ENCODE results near the gene RUNX3.

Gene RUNX3

GRCh38 chr1:24878775-24879742, 51.0 kb downstream of the RUNX3 start:
- DNase-seq, result no peak

GRCh38 chr1:24878045-24878444, 52.0 kb downstream of the RUNX3 start:
- DNase-seq, result no peak

- DNase-seq, result no peak
Observed at GRCh38 chr1:24875991-24876506, 54.0 kb downstream of the RUNX3 start.

- no peak for DNase-seq
Observed at GRCh38 chr1:24875257-24875656, 54.8 kb downstream of the RUNX3 start.

GRCh38 chr1:24874611-24875234, 55.4 kb downstream of the RUNX3 start:
- DNase-seq, result no peak

- DNase-seq, result no peak
Observed at GRCh38 chr1:24874056-24874455, 56.0 kb downstream of the RUNX3 start.

- no peak for DNase-seq
Observed at GRCh38 chr1:24873148-24873547, 56.9 kb downstream of the RUNX3 start.

- DNase-seq, result no peak
Observed at GRCh38 chr1:24872061-24872850, 57.8 kb downstream of the RUNX3 start.

GRCh38 chr1:24871306-24871901, 58.7 kb downstream of the RUNX3 start:
- DNase-seq, result no peak

GRCh38 chr1:24870551-24871195, 59.4 kb downstream of the RUNX3 start:
- DNase-seq, result no peak

GRCh38 chr1:24868016-24868875, 61.8 kb downstream of the RUNX3 start:
- no peak for DNase-seq

GRCh38 chr1:24867084-24867870, 62.8 kb downstream of the RUNX3 start:
- no peak for DNase-seq

GRCh38 chr1:24866211-24867083, 63.6 kb downstream of the RUNX3 start:
- no peak for DNase-seq

- DNase-seq, result no peak
Observed at GRCh38 chr1:24865587-24865986, 64.5 kb downstream of the RUNX3 start.

GRCh38 chr1:24865168-24865567, 64.9 kb downstream of the RUNX3 start:
- no peak for DNase-seq

GRCh38 chr1:24864370-24864777, 65.7 kb downstream of the RUNX3 start:
- no peak for DNase-seq

- no peak for DNase-seq
Observed at GRCh38 chr1:24862775-24863483, 67.1 kb downstream of the RUNX3 start.

Data from activated CD4-positive, alpha-beta T cell treated with anti-CD3 and anti-CD28 coated beads for 1 hour (primary cell).